Measurements from ENCODE around the gene PDE6A. TPM values are rescaled to one million over a fixed set of nuclear protein-coding genes. Genes with fewer than 3 reads are reported as not detected.
"Not testable (repeated sequence)": the region's sequence is repeated elsewhere in the genome, so short reads cannot be mapped to it uniquely, and the experiment has no call there.

Gene PDE6A
- total and polyA plus RNA-seq, 8 donors, result 0.14 to 0.24 (median 0.18) TPM; not detected in 2

GRCh38 chr5:149887622-149888183, 56.9 kb downstream of the PDE6A start:
- no peaks in the 10 kb centered on the region for H3K4me1 ChIP-seq
- intact Hi-C loops (cut with DNase I), result no loop called here
- ATAC-seq (peak; percentile 17), DNase-seq (no peak)
- no peaks in the 10 kb centered on the region for H3K9me3 ChIP-seq
- no peak overlapping the region for H3K4me3 ChIP-seq
- TF ChIP-seq, protein P1, sequence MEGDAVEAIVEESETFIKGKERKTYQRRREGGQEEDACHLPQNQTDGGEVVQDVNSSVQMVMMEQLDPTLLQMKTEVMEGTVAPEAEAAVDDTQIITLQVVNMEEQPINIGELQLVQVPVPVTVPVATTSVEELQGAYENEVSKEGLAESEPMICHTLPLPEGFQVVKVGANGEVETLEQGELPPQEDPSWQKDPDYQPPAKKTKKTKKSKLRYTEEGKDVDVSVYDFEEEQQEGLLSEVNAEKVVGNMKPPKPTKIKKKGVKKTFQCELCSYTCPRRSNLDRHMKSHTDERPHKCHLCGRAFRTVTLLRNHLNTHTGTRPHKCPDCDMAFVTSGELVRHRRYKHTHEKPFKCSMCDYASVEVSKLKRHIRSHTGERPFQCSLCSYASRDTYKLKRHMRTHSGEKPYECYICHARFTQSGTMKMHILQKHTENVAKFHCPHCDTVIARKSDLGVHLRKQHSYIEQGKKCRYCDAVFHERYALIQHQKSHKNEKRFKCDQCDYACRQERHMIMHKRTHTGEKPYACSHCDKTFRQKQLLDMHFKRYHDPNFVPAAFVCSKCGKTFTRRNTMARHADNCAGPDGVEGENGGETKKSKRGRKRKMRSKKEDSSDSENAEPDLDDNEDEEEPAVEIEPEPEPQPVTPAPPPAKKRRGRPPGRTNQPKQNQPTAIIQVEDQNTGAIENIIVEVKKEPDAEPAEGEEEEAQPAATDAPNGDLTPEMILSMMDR (IDR thresholded peaks at IDR 0.05), result no peak
- no peak overlapping the region for H3K27ac ChIP-seq
- H3K36me3 ChIP-seq, result no peaks in the 10 kb centered on the region
- H3K27me3 ChIP-seq, result no peaks in the 10 kb centered on the region

DNA sequence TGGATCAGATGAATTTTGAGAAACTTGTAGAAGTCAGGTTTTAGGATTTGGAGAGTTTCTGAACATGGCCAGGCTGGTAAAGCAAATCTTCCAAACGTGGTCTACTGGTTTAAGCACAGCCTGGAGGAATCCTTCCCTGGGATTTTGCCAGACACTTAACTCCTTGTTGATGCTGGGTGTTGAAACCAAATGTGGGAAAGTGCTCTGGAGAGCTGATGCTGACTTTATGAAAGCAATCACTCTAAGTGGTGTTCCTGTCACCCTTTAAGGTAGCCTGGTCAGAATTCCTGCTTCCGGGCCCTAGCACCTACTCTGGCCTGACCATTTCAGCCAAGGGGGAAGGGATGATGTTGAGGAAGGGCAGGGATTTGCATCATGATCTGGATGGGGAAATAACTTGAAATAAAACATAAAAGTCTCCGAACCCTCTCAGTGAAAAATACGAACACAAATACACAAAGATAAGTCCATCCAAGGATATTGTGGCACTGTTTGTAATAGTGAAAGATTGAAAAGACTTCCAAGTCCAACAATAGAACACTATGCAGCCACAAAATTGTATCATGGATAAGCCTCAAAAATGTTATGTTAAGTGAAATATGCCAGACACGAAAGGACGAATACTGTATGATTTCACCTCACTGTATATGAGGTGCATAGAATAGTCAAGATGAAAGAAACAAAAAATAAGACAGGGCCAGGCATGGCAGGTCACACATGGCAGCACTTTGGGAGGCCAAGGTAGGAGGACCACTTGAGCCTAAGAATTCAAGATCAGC, 57.7 kb downstream of the PDE6A start:
- H3K4me3 ChIP-seq, result no peak overlapping the region
- ATAC-seq (peak; percentile 90), DNase-seq (peak in 2 of 4 donors; percentile 28 to 37)
- no peaks in the 10 kb centered on the region for H3K9me3 ChIP-seq
- no peaks in the 10 kb centered on the region for H3K4me1 ChIP-seq
- H3K36me3 ChIP-seq, result no peaks in the 10 kb centered on the region
- no peaks in the 10 kb centered on the region for H3K27me3 ChIP-seq
- TF ChIP-seq, protein P1 (IDR thresholded peaks at IDR 0.05), result no peak
- intact Hi-C loops (cut with DNase I), result no loop called here
- H3K27ac ChIP-seq, result no peak overlapping the region

DNA sequence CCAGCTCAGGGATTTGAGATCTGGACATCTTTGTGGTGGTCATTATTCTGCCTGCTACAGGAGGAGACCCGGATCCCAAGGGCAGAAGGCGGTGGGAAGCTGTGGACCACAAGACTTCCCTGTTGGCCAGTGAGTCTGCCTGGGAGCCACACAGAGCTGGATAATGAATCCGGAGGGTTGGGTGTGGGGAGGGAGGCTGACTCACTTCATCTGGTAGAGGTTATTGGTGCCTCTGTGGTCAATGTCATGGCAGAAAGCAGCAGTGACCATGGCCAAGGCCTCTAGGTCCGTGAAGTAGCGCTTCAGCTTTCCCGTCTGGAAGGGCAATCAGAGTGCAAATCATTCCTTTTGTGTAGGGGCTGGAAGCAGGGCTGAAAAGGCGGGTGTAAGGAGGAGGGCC, 58.5 kb downstream of the PDE6A start:
- no peaks in the 10 kb centered on the region for H3K4me1 ChIP-seq
- ATAC-seq, result no peak

GRCh38 chr5:149885513-149885912, 59.1 kb downstream of the PDE6A start:
- H3K4me1 ChIP-seq, result no peaks in the 10 kb centered on the region
- no peak overlapping the region for H3K27ac ChIP-seq
- DNase-seq (no peak), ATAC-seq (no peak)
- no peak overlapping the region for H3K4me3 ChIP-seq
- TF ChIP-seq, protein P1 (IDR thresholded peaks at IDR 0.05), result no peak
- H3K9me3 ChIP-seq, result no peaks in the 10 kb centered on the region
- H3K36me3 ChIP-seq, result no peaks in the 10 kb centered on the region
- intact Hi-C loops (cut with DNase I), result no loop called here
- no peaks in the 10 kb centered on the region for H3K27me3 ChIP-seq

More for the DNA sequence above, 58.5 kb downstream of the PDE6A start:
- H3K9me3 ChIP-seq, result no peaks in the 10 kb centered on the region
- H3K4me3 ChIP-seq, result no peak overlapping the region
- no peaks in the 10 kb centered on the region for H3K36me3 ChIP-seq
- no peaks in the 10 kb centered on the region for H3K27me3 ChIP-seq
- no peak overlapping the region for H3K27ac ChIP-seq
- intact Hi-C loops (cut with DNase I), result no loop called here
- no peak for DNase-seq
- TF ChIP-seq, protein P1 (IDR thresholded peaks at IDR 0.05), result no peak

DNA sequence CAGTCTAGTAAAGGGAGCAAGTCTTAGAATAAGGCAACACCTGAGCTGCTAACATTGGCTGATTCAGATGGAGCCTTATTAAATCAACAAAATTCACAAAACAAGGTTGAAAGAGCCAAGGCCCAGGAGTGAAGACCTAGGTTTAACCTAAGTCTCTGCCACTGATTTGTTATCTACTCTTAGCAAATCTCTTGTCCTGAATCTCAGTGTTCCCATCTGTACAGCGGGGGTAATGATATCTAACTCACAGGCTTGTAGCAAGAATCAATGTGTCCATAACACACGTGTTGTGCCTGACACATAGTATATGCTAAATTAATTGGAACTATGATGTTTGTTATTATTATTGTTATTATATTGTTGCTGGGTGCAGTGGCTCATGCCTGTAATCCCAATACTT, 61.0 kb downstream of the PDE6A start:
- H3K4me3 ChIP-seq, result no peak overlapping the region
- no peak overlapping the region for H3K27ac ChIP-seq
- H3K9me3 ChIP-seq, result no peaks in the 10 kb centered on the region
- ATAC-seq (no peak), DNase-seq (no peak)
- no peaks in the 10 kb centered on the region for H3K36me3 ChIP-seq
- intact Hi-C loops (cut with DNase I), result no loop called here
- H3K4me1 ChIP-seq, result no peaks in the 10 kb centered on the region
- TF ChIP-seq, protein P1 (IDR thresholded peaks at IDR 0.05), result no peak
- no peaks in the 10 kb centered on the region for H3K27me3 ChIP-seq

DNA sequence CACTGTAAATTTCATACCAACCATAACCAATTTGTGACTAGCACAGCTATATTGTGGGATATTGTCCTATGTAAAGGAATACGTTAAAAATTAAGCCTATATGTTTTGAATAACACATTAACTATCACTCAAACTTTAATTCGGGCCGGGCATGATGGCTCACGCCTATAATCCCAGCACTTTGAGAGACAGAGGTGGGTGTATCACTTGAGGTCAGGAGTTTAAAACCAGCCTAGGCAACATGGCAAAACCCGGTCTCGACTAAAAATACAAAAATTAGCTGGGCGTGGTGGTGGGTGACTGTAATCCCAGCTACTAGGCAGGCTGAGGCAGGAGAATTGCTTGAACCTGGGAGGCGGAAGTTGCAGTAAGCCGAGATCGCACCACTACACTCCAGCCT, 62.0 kb downstream of the PDE6A start:
- ATAC-seq; H3K4me1 ChIP-seq; DNase-seq; H3K9me3 ChIP-seq; H3K4me3 ChIP-seq; intact Hi-C loops (cut with DNase I); H3K27ac ChIP-seq; H3K27me3 ChIP-seq; H3K36me3 ChIP-seq: not testable (repeated sequence)
